GM19023 (cell line): ENCODE measurements around the gene FNDC3B.
A peak's percentile ranks its signal among the peaks of the same experiment; 100 is the strongest.

Experiments
- ATAC-seq: cut with Tn5 transposase; IDR thresholded peaks from one replicate; pipeline ENCODE4 v1.9.1; 2021; ENCODE audit warnings: mild to moderate bottlenecking, moderate library complexity; ENCODE audit not compliant: unreplicated experiment

The FNDC3B gene

DNA sequence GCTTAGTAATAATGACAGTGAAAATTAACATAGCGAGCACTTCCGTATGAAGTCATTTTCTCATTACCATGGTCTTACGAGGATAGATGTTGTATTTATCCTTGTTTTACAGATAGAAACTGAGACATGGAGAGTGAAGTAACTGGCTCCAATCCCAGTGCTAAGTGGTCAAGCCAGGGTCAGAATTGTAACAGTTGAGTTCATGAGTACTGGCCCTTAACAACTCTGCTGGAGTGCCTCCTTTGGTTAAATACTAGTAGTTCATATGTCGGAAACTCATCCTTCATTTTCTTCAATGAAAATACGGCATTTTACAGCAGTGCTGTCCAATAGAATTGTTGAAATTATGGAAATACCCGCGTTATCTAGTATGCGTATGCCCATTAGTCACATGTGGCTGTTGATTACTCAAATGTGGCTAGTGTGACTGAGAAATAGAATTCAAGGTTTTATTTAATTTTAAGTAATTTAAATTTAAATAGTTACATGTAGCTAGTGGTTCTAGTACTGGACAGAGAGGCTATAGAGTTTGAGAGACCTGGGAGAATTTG lies 32.5 kb downstream of the FNDC3B start:
- ATAC-seq, result no peak

DNA sequence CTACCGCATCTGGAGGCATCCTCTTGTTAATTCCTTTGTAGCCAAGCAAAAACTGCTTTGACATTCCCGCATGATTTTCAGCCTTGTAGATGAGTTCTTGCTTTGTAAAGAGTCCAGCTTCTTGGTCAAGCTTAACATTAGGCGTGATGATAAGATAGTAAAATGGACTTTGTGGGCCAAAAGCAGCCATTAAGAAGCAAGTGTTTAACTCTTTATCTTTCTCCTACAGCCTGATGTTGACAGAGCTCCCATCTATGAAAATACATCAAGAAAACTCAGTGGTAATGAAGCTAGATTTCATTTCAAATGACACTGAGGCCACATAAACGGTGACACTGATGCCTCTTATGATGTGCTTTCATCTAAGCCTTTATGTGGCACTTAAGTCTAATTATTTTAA lies 33.2 kb downstream of the FNDC3B start:
- no peak for ATAC-seq

DNA sequence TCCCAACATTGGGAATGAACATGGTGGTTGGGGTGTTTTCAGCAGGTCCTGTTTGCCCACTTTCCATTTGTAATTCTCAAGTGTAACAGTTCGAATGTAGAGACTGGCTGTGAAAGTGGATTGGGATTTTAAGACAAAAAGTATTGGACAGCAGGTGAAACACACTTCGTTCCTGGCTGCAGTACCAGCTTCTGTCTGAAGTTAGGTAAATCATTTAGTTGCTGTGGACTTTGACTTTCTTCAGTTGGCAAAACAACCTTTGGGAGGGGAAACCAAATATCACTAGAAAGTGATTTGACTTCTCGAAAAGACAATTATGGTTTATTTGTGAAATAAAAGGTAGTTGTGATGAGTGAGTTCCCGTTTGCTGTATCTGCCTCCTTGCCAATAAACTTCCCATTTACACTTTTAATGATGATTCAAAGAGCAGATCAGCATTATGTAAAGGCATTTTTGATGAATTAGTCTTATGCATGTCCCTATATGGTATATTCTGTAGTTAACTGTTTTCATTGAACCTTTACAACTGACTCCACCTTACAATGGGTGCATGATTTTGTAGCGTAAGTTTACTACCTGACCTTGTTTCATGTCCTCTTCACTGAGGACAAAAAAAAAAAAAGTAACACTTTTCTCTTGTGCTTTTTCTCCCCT lies 34.0 kb downstream of the FNDC3B start:
- ATAC-seq, result no peak

DNA sequence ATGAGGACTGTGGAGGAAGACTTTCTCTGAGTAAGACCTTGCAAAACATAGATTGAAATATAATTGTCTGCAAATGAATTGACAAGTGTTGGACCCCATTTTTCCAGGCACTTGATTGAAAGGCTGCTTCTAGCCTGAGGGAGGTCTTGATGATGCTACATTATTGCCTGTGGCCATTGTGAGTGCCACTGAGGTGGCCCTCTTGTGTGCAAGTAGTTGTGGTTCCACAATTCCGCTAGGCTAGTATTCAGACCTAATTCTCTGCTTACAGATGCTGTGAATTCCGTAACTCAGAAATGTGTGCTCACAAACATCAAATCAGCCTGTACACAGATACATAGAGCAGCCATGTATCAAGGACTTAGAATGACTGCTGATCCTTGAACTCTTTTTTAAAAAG lies 34.7 kb downstream of the FNDC3B start:
- no peak for ATAC-seq

DNA sequence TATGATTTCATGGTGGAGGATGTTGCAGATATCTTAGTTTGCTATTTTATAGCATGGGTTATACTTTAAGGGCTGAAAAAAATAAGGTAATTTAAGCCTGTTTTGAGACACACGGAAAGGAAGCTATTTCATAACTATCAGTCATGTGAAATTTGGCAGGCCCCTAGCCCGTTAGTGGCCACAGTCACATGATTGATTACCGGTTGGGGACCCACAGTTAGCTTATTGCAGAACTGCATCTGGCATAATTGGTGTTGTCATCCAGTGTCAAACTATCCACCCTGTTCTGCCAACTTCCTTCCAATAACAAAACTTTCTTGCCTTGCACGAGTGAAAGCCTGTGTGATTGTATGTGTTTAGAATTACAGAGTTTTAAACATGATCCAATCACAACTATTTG lies 35.2 kb downstream of the FNDC3B start:
- no peak for ATAC-seq

DNA sequence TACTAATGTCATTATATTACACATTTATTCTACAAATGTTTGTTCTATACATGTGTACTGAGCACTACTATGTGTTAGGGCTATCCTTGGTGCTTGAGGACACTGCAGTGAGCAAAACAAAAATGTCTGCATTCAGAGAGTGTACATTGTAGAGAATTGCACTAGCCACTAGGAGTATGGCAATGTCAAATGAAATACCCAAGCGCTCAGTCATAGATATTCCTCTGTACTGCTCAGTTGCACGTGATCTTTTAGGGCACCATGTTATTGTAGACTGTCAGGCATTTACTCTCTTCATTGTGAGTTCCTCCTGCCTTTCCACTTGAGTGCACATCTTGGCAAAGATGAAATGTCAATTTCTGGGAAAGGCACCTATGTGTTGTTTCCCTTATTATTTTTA lies 36.8 kb downstream of the FNDC3B start:
- ATAC-seq, result no peak

DNA sequence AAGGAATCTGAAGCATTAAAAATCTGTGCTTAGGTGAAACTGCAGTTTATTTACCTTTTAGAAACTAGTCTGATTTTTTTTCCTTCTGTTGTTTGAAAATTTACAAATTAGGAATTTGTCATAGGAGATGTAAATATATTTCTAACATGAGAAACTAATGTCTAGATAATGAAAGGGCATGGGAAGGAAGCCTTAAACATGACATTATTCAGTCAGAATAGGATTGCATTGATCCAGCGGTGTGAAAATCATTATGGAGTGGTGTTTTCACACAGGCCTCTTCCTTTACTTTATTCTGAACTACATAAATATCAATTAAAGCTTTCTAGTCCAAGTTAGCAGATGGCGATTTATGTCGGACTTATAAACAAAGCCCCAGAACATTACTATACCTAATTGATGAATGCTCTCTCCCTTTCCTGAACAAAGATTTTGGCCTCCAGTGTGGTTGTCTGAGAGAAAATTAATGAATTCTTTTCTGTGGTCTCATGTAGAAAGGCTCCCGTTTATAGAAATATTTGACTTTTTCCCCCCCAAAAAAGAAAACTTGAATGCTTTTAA lies 37.9 kb downstream of the FNDC3B start:
- ATAC-seq, result no peak

DNA sequence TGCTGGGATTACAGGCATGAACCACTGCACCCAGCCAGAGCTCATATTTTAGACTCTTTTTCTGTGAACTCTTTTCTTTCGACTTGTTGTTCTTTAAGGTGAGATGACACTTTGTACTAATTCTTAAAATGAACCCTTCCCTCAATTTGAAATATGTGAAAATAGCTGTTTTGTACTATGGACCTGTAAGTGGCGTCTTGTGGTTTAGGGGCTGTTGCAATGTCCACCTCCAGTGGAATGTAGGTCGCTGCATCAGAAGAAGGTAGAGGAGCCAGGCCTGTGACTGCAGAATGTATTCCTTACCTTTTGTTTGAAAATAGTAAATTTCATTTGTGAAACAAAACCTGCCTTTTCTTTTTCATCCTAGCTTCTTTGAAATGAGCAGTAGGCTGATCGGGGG lies 38.9 kb downstream of the FNDC3B start:
- ATAC-seq, result no peak

DNA sequence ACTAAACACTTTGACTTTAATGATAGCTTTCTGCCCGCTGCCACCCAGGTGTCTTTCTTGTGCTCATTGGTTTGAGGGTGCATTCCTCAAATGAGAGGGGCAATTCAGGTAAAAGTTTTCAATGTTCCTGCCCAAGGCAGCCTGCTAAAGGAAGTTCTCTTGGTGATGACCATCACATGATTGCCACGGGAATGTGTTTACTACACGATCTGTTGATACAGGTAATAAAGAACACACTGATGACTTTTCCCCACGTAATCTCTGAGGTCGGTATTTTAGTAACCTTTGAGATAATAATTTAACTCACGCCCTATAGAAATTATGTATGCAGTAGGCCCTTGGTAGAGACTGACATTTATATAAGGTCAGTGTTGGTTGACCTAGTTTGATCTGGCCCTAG lies 39.3 kb downstream of the FNDC3B start:
- ATAC-seq, result no peak

DNA sequence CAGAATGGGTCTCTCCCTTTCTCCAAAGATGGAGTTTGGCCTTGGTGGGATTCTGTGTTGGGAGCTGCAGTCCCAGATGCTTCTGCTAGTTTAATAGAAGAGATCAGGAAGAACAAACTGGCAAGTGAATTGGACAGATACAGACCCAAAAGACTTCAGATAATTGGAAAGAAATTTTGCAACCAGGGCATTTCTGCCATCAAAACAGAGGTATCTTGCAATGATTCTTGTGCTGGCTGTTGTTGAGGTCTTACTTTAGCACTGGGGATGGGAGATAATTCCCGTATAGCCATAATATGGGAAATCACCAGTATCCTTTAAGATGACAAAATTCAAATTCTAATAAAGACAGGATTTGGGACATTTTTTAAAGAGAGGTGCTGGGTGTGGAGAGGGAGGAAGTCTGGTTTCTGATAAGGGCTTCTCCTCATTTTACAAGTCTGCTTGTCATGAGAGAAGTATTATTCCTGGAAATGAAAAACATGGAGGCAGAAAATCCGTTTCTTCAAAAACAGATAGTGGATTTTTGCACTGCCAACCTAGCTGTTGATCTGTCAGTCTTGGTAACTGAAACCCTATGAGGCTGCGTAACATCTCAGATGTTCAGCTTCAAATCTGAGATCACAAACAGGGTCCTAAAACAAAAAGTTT lies 40.1 kb downstream of the FNDC3B start:
- ATAC-seq, result no peak

DNA sequence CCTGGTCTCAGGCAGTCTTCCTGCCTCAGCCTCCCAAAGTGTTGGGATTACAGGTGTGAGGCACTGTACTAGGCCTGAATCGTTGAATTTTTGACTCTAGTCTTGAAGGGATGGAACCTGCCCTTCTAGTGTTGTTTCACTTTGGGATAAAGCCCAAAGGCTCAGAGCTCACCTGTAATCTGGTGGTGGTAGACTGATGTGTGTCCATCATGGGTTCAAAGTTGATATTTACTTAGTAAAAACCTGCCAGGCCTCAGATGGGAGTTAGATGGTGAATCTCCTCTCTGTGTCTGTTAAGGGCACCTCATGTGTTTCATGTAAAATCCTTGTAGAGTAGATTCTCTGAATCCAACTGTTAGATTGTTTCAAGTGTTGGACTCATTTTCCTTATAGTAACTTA lies 41.1 kb downstream of the FNDC3B start:
- no peak for ATAC-seq

DNA sequence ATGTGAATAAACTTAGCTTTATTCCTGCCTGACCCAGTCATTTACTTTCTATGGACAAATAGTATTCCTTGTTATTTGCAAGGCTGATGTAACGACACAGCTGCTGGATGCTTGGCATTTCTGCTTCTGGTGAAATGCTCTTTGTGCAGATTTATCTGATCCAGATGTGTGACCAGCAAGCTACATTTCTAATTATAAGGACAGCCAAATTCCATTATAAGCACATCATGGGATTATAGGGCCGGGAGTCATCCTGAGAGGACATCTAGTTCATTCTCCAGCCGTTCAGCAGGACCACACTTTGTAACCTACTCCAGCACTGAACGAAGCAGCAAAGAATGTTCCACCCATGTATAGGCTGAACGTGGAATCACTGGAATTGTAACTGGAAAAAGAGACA lies 42.9 kb downstream of the FNDC3B start:
- no peak for ATAC-seq

DNA sequence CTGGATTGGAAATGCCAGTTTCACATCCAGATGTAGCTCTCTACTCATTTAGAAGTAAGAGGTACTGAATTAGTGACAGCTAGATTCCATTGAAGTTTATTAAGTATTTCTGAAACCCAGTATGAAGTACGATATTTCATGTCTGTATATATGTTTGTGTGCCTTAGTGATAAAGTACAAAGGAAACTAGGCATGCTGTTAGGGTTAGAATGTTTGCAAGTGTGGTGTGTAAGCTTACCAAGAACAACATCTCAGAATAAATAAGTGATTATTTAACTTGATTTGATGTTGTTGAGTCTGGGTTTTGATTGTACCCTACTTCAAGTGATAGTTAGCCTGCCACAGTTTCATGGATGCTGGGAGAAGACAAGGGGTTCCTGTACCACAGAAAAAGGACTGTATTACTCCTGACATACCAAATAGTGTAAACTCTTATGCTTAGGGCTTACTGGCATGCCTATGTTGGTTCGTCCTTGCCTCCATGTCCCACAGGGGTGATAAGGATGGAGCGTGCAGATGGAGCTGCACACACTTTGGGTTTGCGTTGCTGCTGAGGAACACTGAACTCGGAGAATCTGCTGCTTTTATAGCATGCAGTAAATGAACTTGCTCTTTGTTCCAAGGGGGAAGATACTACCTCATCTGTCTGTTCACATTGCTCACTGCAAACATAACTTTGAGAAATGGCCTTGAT lies 43.6 kb downstream of the FNDC3B start:
- ATAC-seq, result no peak

DNA sequence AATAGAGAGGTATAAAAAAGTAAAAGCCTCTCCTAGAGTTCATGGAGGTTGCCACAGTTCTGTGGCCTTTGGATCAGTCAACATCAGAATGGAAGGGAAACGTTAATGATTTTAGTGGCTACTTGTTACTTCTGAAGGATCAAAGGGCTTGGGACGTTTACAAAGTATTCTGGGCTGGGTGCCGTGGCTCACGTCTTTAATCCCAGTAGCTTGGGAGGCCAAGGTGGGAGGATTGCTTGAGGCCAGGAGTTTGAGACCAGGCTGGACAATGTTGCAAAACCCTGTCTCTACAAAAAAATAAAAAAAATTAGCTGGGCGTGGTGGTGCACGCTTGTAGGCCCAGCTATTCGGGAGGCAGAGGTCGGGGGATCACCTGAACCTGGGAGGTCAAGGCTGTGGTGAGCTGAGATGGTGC lies 44.6 kb downstream of the FNDC3B start:
- no peak for ATAC-seq

DNA sequence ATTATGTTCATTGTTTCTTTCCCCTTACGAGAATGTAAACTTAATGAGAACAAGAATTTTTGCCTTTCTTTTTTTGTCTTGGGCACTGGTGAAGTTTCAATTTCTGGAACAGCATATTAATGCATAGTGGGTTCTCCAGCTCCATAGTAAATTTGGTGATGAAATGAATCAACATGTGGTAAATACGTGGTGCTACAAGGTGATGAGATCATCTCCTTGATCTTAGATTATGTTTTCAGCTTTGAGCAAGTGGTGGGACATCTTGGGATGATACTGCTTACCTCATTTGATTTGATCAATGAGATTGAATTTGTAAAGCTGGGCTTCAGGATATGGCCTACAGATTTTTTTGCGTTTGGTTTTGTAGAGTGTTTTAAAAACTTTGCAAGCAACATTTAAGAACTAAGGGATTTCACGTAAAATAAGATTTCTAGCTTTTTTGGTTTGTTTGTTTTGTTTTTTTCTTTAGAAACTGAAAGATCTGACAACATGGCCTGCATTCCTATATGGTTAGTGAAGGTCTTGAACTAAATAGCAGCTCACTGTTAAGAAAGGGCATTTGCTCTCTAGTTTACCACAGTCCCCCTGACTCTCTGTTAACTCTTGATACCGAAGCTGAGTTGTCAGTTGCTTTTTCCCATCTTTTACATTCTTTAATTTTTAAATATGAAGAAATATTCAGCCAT lies 45.6 kb downstream of the FNDC3B start:
- no peak for ATAC-seq

DNA sequence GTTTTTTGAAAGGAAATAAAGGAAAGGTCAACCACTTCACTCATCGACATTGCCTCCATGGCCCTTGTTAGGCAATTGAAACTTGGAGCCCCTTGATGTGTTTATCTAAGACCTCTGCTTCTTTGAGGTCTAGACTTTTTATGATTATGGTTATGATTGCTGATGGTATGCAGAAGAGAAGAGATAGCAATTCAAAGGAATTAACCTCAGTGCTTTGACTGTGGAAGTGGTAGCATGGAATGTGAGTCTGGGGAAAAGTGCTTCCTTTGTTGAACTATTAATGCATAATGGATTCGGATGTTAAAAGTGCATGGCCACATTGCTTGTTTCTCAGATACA lies 46.1 kb downstream of the FNDC3B start:
- ATAC-seq, result no peak

DNA sequence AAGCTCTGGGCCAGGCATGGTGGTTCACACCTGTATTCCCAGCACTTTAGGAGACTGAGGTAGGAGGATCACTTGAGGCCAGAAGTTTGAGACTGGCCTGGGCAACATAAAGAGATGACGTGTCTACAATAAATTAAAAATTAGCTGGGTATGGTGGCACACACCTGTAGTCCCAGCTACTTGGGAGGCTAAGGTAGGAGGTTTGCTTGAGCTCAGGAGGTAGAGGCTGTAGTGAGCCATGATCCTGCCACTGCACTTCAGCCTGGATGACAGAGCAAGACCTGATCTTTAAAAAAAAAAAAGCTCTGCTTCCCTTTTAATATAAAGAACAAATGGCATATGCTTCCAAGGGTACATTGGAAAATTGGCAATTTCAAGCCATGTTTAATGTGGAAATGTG lies 46.7 kb downstream of the FNDC3B start:
- ATAC-seq, result no peak

DNA sequence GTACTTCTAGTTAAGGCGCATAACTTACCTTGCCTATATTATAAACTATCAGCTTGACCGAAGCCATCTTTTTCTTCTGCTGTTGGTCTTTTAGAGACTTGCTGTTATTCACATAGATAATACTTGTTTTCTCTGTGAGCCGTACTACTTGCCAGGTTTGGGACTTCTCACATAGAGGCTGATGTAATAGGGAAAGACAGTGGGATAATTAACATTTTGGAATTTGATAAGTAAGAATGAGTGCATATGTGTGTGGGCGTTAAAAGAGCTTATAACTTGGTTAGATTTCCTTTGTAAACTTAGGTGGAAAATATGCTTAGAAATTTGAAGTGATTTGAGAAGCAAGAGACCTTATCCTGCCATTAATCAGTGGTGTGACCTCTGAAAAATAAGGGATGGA lies 47.8 kb downstream of the FNDC3B start:
- ATAC-seq, result no peak

DNA sequence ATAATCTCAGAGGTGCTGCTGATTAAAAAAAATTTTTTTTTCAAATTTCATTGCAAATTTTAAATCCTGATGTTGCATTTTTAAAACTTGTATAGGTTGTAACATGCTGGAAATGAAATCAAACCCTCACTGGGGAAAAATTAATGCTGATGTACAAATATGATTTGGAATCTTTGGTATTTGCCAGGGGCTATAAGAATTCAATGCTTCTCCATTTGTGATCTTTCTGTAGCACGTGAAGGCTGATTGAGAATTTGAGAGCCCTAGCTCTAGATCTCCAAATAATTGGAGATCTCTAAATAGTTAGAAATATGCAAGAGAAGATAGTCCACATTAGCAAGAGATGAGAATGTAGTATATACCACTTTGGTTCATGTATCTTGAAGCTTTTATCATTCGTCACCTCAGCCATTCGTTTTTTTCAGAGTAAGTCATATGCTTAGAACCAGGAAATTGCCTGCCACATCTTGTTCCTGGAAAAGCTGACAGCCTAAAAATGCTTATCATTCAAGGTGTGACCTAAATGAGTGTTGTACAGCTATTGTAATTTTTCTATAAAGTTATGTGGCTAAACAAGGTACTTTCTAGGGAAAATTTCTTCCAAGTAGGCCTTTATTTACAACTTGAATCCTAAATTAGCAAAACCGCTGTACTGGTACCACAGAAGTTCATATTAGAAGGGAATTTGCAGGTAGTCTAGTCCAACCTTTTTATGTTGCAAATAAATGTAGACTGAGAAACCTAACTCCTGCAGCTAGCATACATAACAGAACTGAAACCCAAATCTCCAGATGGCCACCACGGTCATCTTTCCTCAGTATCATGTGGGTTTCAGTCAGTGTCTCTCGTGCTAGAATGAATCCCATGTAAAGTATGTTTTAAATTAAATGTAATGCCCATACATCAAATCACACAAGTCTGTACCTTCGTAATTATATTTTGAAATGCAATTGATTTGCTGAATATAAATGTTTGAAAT lies 48.5 kb downstream of the FNDC3B start:
- peak; percentile 71 for ATAC-seq

DNA sequence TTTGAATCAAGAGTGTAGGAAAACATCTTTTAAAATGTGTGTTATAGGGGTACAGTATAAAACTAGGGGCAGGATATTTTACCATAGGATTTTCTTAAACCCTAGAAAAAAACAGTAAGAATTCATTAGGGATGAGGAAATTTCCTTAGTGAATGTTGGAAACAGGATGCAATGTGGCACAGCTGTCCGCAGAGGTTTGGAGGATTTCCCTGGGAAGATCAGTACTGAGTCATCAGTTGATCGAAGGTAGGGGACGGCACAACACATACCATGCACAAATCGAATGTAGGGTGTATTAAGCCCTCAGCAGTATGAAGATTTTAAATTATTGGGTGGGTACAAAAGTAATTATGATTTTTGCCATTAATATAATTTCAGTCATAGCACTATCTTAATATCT lies 49.9 kb downstream of the FNDC3B start:
- ATAC-seq, result no peak
